GM19043 (cell line): Measurements from ENCODE around the gene ALOX12B.

Experiments used
- ATAC-seq: cut with Tn5 transposase; IDR thresholded peaks from one replicate; pipeline ENCODE4 v1.9.1; 2021; ENCODE audit warnings: low read depth; ENCODE audit not compliant: unreplicated experiment

The ALOX12B gene

GRCh38 chr17:8087075-8087951, at the start of gene ALOX12B:
Gene ALOX12B, minus strand, starts transcription at chr17:8087716. Its CDS starts 274 bp downstream, at chr17:8087442.
- no peak for ATAC-seq

- no peak for ATAC-seq
Measured at GRCh38 chr17:8133941-8134340, 46.4 kb upstream of the ALOX12B start.

GRCh38 chr17:8133399-8133798, 45.9 kb upstream of the ALOX12B start:
- no peak for ATAC-seq

DNA sequence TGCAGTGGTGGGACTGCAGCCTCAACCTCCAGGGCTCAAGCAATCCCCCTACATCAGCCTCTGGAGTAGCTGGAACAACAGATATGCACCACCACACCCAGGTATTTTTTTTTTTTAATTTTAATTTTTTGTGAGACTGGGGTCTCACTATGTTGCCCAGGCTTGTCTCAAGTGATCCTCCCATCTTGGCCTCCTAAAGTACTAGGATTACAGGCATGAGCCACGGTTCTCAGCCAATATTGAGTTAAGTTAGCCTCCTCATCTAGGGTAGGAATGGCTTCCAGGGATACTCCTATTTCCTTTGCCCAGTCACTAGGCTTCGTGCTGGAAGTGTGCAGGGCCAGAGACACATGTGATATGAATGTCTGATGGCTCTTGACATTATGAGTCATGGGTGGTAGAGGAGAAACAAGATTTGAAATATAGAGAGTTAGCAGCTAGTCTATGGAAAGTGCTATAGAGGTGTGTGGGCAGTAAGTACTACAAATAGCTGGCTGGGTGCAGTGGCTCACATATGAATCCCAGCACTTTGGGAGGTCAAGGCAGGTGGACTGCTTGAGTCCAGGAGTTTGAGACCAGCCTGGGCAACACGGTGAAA, 44.4 kb upstream of the ALOX12B start:
- no peak for ATAC-seq

DNA sequence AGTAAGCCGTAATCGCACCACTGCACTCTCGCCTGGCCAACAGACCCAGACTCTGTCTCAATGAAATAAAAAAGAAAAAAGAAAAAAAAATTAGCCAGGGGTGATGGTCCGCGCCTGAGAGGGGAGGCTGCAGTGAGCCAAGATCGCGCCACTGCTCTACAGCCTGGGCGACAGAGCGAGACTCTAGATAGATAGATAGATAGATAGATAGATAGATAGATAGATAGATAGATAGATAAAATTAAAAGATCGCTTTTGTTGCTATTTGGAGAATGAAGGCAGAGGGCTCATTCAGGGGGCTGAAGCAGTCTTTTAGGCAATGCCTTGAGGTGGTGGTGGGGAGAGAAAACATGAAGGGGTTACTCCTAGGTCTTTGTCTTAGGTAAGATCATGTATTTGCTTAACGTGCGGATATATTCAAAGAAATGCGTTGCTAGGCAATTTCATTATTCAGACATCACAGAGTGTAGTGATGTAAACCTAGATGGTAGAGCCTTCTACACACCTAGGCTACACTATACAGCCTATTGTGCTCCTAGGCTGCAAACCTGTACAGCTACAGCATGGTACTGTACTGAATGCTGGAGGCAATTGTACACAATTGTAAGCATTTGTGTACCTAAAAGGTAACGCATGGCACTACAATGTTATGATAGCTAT, 40.7 kb upstream of the ALOX12B start:
- ATAC-seq: no peak

GRCh38 chr17:8126491-8127066, 39.1 kb upstream of the ALOX12B start:
- no peak for ATAC-seq

- no peak for ATAC-seq
Measured at GRCh38 chr17:8125947-8126490, 38.5 kb upstream of the ALOX12B start.

DNA sequence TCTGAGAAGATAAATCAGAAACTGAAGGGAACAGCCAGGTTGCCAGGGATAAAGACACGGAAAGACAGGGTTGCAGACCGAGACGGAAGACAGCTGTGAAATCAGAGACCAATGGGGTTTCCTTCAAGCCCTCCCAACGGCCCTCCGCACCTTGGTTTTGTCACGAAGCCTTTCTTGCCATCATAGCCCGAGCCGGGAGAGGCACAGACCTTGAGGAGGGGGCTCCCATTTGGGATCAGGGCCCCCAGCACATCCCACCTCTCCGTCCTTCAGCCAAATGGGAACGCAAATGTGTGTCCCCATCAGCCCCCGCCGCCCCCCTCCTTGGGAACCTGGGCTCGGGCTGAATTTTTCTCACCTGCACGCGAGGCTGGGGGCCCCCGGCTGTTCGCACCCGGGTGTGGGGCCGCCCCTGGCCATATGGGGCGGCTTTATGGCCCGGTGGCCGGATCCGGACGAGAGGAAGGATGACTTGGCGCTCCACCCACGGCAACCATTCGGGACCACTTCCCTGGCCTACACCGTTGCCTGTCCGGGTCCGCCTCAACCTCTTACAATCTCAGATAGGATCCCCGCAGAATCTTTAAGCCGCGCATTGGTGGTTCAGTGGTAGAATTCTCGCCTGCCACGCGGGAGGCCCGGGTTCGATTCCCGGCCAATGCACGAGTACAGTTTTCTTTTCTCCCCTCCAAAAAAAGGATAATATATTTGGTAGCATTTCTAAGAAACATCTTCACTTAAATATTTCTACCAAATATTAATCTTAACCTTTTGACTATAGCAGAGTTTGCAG, 37.8 kb upstream of the ALOX12B start:
- ATAC-seq: no peak

DNA sequence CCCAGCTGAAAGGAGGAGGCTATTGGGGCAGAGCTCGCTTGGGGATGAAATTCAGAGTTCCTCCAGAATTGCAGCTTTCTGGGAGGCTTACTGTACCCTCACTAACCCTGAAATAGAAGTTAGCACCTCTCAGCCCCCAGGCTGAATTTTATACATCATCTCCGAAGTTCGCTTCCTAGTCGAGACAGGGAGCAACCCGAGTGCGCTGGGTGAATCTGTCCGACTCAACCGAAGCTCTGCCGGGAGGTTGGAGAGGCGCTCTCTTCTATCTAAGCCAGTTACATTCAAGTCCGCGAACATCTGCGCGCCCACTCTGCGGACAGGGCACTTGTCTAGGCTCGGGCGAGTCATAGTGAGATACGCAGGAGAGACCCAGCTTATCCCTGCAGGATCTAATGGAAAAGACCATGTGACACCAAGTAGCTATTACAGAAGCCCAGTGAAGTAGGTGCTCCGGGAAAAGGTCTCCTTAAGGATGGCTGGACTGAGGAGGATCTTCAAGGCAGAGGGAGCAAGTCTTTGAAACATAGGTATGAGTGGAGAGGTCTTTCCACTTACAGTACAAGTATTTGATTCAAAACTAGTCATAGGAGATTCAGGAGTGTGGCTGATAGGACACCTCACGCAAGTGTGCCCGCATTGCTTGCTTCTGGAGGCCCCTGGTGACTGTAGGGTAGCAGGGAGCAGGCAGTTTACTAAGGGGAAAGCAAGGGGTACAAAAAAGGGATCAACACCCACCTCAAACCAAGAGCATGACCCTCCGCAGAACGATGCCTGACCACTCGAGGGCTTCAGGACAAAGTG, 37.0 kb upstream of the ALOX12B start:
- no peak for ATAC-seq

GRCh38 chr17:8123695-8124349, 36.3 kb upstream of the ALOX12B start, which contains the start of gene HES7:
Gene HES7, minus strand, starts transcription at chr17:8124106. Its CDS starts 22 bp downstream, at chr17:8124084.
- ATAC-seq: no peak

- ATAC-seq: no peak
Measured at GRCh38 chr17:8122924-8123694, 35.6 kb upstream of the ALOX12B start.

- no peak for ATAC-seq
Measured at GRCh38 chr17:8122422-8122923, 35.0 kb upstream of the ALOX12B start.

DNA sequence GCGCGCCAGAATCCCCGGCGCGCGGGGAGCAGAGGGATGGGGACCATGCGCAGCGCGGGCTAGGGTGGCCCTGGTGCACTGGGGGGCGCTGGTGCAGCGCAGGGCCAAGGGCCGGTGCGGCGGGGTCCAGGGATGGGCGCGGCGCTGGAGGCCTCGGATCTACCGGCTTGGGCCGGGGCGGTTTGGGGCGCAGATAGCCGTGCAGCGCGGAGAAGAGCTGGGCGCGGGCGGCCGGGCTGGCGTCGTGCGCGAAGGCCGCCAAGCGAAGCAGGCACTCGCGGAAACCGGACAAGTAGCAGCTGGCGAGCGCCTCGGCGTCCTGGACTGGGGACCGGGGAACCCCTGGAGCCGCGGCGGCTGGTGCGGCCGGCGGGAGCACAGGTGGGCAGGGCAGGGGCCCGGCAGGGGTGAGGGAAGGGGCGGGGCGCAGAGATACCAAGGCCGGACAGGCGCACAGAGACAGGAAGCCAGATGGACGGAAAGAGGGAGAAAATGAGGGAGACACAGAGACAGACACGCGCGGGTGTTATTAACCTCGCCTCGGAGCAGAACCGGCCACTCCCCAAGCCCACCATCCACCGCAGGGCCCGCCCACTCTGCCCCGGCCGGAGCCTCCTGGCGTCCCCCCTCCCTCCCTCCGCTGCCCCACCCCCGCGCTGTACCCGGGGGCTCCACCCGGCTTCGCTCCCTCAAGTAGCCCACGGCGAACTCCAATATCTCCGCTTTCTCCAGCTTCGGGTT, 34.3 kb upstream of the ALOX12B start:
- ATAC-seq: no peak

DNA sequence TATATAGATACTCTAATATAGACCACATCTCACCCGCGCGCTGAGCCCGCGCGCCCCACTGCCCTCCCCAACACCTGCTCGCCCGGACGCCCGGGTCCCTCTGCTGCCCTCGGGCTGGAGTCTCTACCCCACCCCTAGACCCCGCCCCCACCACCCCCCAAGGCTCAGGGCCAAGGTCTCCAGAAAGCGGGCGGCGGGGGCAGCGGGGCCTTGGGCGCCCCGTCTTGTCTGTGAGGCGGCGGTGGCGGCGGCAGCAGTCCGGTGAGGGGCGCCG, 33.8 kb upstream of the ALOX12B start:
- ATAC-seq: no peak

DNA sequence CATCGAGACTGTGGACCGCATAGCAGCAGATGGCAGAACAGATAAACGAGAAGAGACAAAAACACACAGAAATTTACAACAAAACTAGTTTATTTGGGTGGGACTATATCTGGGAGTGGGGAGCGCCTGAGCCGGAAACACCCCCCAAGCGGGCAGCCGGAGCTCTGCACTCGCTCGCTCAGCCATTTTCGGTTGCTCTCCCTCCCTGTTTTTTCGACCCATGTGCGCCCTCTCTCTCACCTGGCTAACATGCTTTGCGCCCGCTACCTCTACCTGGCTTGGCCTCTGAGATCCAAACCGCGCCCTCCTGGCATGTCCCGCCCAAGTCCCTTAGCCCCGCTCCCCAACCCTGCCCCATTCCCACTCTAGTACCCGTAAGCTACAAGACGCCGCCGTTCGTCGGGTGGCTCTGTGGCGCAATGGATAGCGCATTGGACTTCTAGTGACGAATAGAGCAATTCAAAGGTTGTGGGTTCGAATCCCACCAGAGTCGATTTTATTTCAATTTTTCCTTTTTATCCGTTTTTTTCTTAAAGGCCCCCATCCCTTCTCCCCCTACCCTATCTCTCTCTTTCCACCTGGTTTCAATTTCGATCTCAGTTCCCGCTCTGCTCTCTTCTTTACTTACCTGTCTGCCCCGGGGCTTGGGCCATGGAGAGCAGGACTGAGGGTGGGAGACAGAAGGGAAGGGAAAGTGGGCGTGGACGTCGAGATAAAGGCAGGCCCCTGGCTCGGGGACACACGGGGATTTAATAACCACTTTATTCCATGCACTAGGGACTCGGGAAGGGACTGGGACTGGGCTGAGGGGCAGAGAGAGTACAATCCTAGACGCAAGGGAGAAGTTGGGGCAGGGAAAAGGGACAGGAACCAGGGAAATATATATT, 33.2 kb upstream of the ALOX12B start:
- no peak for ATAC-seq
